HG02588 (cell line): Measurements from ENCODE around the gene COMT.

Experiments used
- ATAC-seq: cut with Tn5 transposase; IDR thresholded peaks from one replicate; pipeline ENCODE4 v1.9.1; 2021; ENCODE audit warnings: mild to moderate bottlenecking, moderate library complexity; ENCODE audit not compliant: unreplicated experiment

The COMT gene

GRCh38 chr22:20009582-20010306 lies 68.2 kb downstream of the COMT start:
- ATAC-seq = no peak

- no peak for ATAC-seq
Measured at GRCh38 chr22:20010307-20011122, 68.9 kb downstream of the COMT start.

- ATAC-seq = no peak
Measured at GRCh38 chr22:20011123-20011992, 69.8 kb downstream of the COMT start.

- ATAC-seq = no peak
Measured at GRCh38 chr22:20011993-20012740, 70.6 kb downstream of the COMT start.

GRCh38 chr22:20012741-20013331 lies 71.3 kb downstream of the COMT start:
- ATAC-seq = no peak

- ATAC-seq = no peak
Measured at GRCh38 chr22:20013382-20013871, 71.9 kb downstream of the COMT start.

- ATAC-seq = no peak
Measured at GRCh38 chr22:20014526-20015186, 73.1 kb downstream of the COMT start.

GRCh38 chr22:20015187-20015625 lies 73.6 kb downstream of the COMT start:
- ATAC-seq = no peak

- peak; percentile 8 for ATAC-seq
Measured at GRCh38 chr22:20015971-20016733, 74.6 kb downstream of the COMT start.

- peak; percentile 47 for ATAC-seq
Measured at GRCh38 chr22:20016734-20017621, 75.4 kb downstream of the COMT start, which contains the start of gene ARVCF. TSS of gene ARVCF (minus strand) at chr22:20016823. CDS start at chr22:19990794, 26,029 bp downstream.

- ATAC-seq = no peak
Measured at GRCh38 chr22:20017622-20017958, 76.0 kb downstream of the COMT start.

- ATAC-seq = no peak
Measured at GRCh38 chr22:20018001-20018400, 76.4 kb downstream of the COMT start.
